C4-2B (cell line): Measurements from ENCODE around the gene BMPR1B.

Experiments
- H3K27ac ChIP-seq: fragments of 450-650 bp; 2 replicates; pipeline ENCODE4 v1.5.1; 2017
- ZFX ChIP-seq: fragments of 450-650 bp; IDR thresholded peaks from 2 replicates; pipeline ENCODE4 v1.6.1; 2017
- TF ChIP-seq, protein P1 (sequence below): fragments of 450-650 bp; conservative IDR thresholded peaks from 2 replicates; pipeline ENCODE4 v1.5.1; 2017; ENCODE audit warnings: mild to moderate bottlenecking

Gene BMPR1B

DNA sequence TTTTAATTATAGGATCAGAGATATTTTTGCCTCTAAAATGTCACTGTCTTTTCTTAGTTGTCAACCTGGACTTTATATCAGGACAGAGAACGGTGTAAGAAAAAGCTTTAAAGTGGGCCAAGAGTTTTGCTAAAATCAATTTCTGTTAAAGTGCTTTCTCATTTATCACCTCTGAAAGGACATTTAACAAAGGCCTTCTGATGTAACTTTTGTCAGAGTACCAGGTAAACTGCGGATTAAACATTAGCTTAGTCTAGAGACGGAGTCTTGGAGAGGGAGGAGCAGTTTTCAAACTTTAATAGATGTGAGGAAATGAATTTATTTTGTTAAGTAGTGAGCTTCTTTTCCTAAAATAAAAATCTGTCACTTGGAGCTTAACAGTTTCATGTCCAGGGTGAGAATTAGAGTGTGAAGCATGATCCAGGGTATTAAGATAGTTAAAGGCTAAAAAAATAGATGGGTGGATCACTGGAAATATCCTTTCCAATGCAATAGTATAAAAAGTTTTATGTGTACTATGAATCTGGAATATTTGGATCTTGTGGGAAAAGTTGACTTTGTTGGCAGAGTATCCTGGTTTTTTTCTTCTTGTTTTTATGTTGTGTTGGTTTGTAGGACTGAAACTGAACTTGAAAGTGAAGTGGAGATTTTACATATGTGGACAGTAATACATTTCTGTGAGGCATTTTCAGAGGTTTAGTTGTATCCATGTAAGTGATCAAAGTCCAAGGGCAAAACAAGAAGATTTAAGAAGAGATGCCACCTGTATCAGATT, 33.6 kb upstream of the BMPR1B start:
- H3K27ac ChIP-seq: no peak overlapping the region
- TF ChIP-seq, protein P1, sequence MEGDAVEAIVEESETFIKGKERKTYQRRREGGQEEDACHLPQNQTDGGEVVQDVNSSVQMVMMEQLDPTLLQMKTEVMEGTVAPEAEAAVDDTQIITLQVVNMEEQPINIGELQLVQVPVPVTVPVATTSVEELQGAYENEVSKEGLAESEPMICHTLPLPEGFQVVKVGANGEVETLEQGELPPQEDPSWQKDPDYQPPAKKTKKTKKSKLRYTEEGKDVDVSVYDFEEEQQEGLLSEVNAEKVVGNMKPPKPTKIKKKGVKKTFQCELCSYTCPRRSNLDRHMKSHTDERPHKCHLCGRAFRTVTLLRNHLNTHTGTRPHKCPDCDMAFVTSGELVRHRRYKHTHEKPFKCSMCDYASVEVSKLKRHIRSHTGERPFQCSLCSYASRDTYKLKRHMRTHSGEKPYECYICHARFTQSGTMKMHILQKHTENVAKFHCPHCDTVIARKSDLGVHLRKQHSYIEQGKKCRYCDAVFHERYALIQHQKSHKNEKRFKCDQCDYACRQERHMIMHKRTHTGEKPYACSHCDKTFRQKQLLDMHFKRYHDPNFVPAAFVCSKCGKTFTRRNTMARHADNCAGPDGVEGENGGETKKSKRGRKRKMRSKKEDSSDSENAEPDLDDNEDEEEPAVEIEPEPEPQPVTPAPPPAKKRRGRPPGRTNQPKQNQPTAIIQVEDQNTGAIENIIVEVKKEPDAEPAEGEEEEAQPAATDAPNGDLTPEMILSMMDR: no peak
- TF ChIP-seq ZFX: no peak

DNA sequence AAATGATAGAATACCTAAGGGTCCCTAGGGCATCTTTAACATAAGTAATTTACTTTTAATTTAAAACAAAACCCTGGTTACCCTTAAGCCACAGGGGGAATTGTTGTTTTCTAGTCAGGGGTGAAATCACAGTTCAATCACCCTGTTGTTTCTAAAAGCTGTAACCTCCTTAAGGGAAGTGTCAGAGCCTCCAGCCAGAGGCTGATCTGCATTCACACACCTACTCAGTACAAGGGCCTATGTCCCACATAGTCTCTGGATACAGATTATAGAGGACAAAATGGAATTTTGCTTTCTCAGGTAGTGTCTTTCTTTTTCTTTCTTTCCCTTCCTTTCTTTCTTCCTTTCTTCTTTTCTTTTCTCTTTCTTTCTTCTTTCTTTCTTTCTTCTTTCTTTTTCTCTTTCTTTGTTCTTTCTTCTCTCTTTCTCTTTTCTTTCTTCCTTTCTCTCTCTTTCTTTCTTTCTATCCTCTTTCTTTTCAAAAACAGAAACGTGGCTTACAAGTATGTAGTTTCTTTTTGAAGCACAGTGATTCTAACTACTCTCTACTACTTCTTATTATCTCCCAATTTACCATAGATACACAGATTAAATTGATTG, 31.1 kb upstream of the BMPR1B start:
- TF ChIP-seq, protein P1: no peak
- no peak for TF ChIP-seq ZFX
- no peak overlapping the region for H3K27ac ChIP-seq

DNA sequence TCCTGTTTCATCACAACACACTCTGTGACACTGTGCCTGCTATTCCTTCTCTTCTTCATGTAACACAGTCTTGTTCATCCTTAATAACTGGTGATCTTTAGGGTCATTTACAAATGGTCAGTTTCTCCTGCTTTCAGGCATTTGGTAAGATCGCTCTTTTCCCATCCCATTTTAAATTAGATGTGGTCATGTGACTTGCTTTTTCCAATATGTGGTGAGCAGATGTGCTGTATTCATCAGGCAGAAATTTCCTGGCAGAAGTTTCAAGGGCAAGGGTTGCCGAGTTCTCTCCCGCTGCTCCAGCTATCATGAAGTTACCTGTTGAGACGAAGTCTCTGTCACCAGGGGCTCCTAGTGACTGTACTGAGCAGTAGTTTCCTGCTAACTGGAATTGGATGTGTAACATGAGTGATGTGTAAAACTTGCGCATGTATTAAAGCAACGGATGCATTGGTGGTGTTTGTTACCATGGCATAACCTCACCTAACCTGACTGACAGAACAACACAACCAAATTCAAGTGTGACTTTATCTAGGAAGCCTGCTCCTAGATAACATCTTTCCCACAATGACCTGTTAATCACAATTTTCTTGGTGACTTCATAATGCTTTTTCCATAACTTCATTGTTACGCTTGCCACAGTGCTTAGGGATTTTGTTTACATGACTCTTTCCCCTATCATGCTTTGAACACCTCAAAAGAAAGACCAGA, 29.5 kb upstream of the BMPR1B start:
- no peak overlapping the region for H3K27ac ChIP-seq
- no peak for TF ChIP-seq ZFX
- TF ChIP-seq, protein P1: no peak

DNA sequence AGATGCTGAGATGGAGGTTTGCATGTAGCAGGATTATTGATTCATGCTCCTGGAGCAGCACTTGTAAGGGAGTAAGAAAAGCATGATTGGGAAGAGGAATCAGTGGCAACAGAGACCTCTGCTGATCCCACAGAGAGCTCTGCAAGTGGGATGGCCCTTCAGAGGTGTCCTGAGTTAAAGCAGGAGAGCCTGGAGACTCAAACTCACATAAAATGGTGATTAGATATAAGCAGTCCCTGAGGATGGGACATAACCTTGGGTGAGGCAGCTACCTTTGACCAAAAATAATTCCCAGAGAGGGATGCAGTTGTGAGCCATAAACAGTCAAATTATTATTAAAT, 25.4 kb upstream of the BMPR1B start:
- TF ChIP-seq, protein P1: no peak
- TF ChIP-seq ZFX: no peak
- no peak overlapping the region; the same call in 1 of the 2 replicates for H3K27ac ChIP-seq

DNA sequence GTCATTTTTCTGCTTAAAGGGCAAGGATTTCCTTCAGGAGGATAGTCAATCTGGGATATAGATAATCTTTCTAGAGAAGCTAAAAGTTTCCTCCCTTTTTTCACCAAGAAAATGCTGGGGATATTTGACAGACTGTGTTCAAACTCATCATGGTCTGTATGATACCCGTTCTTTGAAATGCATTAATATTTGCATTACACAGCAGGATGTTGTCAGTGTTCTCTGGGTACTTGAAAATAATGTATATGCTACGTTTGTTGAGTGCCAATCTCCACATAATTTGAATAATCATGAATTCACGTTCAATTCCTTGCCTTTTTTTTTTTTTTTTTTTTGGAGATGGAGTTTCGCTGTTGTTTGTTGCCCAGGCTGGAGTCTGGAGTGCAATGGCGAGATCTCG, 18.0 kb upstream of the BMPR1B start:
- no peak for TF ChIP-seq ZFX
- TF ChIP-seq, protein P1: no peak

DNA sequence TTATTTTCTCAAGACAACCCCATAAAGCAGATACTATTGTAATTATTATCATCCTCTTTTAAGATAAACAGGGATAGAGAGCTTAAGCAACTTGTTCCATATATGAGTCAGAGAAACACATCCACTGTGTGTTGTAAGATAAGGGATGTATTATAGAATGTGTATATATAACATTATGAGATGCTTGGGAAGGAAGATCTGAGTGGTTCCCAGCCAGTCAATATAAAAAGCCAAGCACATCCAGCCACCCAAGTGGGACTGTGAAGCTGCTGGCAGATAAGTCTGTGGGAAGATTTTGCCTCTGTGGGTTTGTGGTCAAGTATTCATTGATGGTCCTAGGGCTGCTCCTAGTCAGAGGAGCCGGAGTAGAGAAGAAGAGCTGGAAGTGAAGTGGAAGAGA, 16.5 kb upstream of the BMPR1B start:
- no peak overlapping the region for H3K27ac ChIP-seq
- TF ChIP-seq ZFX: no peak
- TF ChIP-seq, protein P1: no peak

More for the DNA sequence above, 18.0 kb upstream of the BMPR1B start:
- no peak overlapping the region for H3K27ac ChIP-seq

DNA sequence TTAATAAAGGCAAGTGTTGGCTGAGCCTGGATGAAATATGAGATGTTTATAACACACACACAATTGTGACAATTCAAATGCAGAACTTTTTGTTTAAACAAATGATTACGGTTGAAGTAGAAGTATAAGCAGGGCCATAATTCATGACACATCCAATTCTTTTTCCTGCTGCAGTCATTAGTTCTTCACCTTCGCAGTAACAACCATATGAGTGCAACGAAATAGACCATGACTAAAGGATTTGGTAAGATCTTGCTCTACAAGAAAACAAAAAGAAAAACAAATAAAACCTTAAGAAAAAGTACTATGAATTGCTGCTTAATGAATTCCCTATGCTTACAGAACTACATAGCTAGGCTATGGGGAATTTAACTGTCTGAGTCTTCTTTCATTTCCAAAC, 13.9 kb upstream of the BMPR1B start:
- TF ChIP-seq, protein P1: no peak
- H3K27ac ChIP-seq: no peak overlapping the region
